ENCODE results near the gene OPN4.

DNA sequence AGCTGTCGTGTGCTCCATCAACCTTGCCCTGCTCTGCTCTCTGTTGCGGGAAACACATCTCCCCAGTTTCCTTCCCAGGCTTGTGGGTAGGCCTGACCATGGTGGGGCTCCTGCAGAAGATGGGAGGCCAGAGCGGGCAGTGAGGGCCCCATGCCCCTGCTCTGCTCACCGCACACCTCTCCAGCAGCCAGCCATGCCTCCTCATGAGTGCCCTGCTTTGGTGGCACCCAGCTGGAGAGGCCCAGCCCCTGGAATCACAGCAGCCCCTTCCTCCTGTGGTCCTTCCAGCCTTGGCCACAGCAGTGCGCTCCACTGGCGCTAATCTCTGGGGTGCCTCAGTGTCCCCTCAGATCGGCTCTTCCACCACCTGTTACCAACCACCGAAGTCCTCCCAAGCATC lies 4.2 kb upstream of the OPN4 start:
- TF ChIP-seq EP300 (IDR thresholded peaks at IDR 0.05; ENCODE audit: low read length) (no peak), SNIP1 (IDR thresholded peaks at IDR 0.05; ENCODE audit: low read depth) (no peak), HDGF (IDR thresholded peaks at IDR 0.05) (no peak), ZFP36 (IDR thresholded peaks at IDR 0.05; ENCODE audit: low read depth, low read length, partially characterized antibody) (no peak), PATZ1 (CRISPR knock-in tag; IDR thresholded peaks at IDR 0.05; ENCODE audit: borderline replicate concordance) (no peak), RUNX1 (IDR thresholded peaks at IDR 0.05; ENCODE audit: low read depth) (no peak), FOXK1 (CRISPR knock-in tag; IDR thresholded peaks at IDR 0.05; ENCODE audit: borderline replicate concordance) (no peak)
- TF ChIP-seq, protein P1, sequence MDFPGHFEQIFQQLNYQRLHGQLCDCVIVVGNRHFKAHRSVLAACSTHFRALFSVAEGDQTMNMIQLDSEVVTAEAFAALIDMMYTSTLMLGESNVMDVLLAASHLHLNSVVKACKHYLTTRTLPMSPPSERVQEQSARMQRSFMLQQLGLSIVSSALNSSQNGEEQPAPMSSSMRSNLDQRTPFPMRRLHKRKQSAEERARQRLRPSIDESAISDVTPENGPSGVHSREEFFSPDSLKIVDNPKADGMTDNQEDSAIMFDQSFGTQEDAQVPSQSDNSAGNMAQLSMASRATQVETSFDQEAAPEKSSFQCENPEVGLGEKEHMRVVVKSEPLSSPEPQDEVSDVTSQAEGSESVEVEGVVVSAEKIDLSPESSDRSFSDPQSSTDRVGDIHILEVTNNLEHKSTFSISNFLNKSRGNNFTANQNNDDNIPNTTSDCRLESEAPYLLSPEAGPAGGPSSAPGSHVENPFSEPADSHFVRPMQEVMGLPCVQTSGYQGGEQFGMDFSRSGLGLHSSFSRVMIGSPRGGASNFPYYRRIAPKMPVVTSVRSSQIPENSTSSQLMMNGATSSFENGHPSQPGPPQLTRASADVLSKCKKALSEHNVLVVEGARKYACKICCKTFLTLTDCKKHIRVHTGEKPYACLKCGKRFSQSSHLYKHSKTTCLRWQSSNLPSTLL (IDR thresholded peaks at IDR 0.05) = no peak
- TF ChIP-seq, protein P2, sequence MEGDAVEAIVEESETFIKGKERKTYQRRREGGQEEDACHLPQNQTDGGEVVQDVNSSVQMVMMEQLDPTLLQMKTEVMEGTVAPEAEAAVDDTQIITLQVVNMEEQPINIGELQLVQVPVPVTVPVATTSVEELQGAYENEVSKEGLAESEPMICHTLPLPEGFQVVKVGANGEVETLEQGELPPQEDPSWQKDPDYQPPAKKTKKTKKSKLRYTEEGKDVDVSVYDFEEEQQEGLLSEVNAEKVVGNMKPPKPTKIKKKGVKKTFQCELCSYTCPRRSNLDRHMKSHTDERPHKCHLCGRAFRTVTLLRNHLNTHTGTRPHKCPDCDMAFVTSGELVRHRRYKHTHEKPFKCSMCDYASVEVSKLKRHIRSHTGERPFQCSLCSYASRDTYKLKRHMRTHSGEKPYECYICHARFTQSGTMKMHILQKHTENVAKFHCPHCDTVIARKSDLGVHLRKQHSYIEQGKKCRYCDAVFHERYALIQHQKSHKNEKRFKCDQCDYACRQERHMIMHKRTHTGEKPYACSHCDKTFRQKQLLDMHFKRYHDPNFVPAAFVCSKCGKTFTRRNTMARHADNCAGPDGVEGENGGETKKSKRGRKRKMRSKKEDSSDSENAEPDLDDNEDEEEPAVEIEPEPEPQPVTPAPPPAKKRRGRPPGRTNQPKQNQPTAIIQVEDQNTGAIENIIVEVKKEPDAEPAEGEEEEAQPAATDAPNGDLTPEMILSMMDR (IDR thresholded peaks at IDR 0.05 in 2 of 3, conservative IDR thresholded peaks at IDR 0.05 in 1 of 3; ENCODE audit: insufficient read depth in 2 of 3, low read depth in 1 of 3, low read length in 3 of 3) = no peak
- TF ChIP-seq, protein P3, sequence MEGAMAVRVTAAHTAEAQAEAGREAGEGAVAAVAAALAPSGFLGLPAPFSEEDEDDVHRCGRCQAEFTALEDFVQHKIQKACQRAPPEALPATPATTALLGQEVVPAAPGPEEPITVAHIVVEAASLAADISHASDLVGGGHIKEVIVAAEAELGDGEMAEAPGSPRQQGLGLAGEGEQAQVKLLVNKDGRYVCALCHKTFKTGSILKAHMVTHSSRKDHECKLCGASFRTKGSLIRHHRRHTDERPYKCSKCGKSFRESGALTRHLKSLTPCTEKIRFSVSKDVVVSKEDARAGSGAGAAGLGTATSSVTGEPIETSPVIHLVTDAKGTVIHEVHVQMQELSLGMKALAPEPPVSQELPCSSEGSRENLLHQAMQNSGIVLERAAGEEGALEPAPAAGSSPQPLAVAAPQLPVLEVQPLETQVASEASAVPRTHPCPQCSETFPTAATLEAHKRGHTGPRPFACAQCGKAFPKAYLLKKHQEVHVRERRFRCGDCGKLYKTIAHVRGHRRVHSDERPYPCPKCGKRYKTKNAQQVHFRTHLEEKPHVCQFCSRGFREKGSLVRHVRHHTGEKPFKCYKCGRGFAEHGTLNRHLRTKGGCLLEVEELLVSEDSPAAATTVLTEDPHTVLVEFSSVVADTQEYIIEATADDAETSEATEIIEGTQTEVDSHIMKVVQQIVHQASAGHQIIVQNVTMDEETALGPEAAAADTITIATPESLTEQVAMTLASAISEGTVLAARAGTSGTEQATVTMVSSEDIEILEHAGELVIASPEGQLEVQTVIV (CRISPR knock-in tag; IDR thresholded peaks at IDR 0.05; ENCODE audit: borderline replicate concordance) = no peak
- TF ChIP-seq, protein P4, sequence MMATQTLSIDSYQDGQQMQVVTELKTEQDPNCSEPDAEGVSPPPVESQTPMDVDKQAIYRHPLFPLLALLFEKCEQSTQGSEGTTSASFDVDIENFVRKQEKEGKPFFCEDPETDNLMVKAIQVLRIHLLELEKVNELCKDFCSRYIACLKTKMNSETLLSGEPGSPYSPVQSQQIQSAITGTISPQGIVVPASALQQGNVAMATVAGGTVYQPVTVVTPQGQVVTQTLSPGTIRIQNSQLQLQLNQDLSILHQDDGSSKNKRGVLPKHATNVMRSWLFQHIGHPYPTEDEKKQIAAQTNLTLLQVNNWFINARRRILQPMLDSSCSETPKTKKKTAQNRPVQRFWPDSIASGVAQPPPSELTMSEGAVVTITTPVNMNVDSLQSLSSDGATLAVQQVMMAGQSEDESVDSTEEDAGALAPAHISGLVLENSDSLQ (IDR thresholded peaks at IDR 0.05) = no peak
